GM12878 (cell line): ENCODE measurements around the gene MRPL23. TPM values are rescaled to one million over a fixed set of nuclear protein-coding genes. Genes with fewer than 3 reads are reported as not detected.

Experiments used
- ATAC-seq: fragments of 200-7000 bp; cut with Tn5 transposase; 3 replicates; pipeline ENCODE4 v1.9.1; 2020; ENCODE audit warnings: mild to moderate bottlenecking, moderate library complexity
- BruUV-seq: library from RNA; stranded (reverse); fragments of 400-500 nt; replicated peaks from 2 replicates; lab custom pipeline; 2021; lab: Mats Ljungman, UMichigan
- CTCF ChIA-PET: fragments of 300-600 bp; sonication (Branson Sonifier 250); formaldehyde crosslinking; extraction: SDS; loops from one replicate; lab custom pipeline; 2021; ENCODE audit warnings: inconsistent platforms; lab: Yijun Ruan, JAX
- POLR2A ChIA-PET: fragments of 350-600 bp; formaldehyde crosslinking; extraction: SDS; loops from one replicate; lab custom pipeline; 2021; ENCODE audit warnings: inconsistent platforms; lab: Charles Lee
- RAD21 ChIA-PET: fragments of 300-600 bp; sonication (Branson Sonifier 250); formaldehyde crosslinking; loops from one replicate; lab custom pipeline; 2023; ENCODE audit warnings: antibody characterized with exemption; ENCODE audit not compliant: unreplicated experiment; lab: Charles Lee
- SMC1A ChIA-PET: fragments of 300-600 bp; sonication (Branson Sonifier 250); formaldehyde crosslinking; loops from one replicate; lab custom pipeline; 2023; ENCODE audit not compliant: unreplicated experiment, uncharacterized antibody; lab: Charles Lee
- DNase-seq: peaks from one replicate; pipeline ENCODE4 v3.0.0-alpha.2; 2011; ENCODE audit warnings: low read depth, low spot score
- FAIRE-seq: peaks from 3 replicates; lab custom pipeline; 2011; peaks lifted over from hg19 to GRCh38; lab: Jason Lieb, UNC
- H2AFZ ChIP-seq: 2 replicates; pipeline ENCODE4 v1.6.0; 2011; ENCODE audit warnings: low read depth, low read length, control low read depth; ENCODE audit not compliant: control insufficient read depth
- H3K27ac ChIP-seq: 2 replicates; pipeline ENCODE4 v1.5.1; 2011; ENCODE audit warnings: control low read depth; ENCODE audit not compliant: control insufficient read depth, insufficient read depth
- H3K27me3 ChIP-seq, 2 experiments: replicated peaks in 1 of 2; 2 replicates each; pipeline versions ENCODE4 v1.6.0 to v1.6.1; 2011; ENCODE audit warnings: low read length in 1 of 2; ENCODE audit not compliant: control insufficient read depth in 2 of 2, insufficient read depth in 2 of 2
- H3K36me3 ChIP-seq, 2 experiments: 2 replicates each; pipeline ENCODE4 v1.5.1; 2011; ENCODE audit warnings: low read length in 1 of 2; ENCODE audit not compliant: control insufficient read depth in 2 of 2, insufficient read depth in 2 of 2
- H3K4me1 ChIP-seq: 2 replicates; pipeline ENCODE4 v1.6.1; 2011; ENCODE audit warnings: mild to moderate bottlenecking, low read length, moderate library complexity, mixed read lengths; ENCODE audit not compliant: control insufficient read depth, insufficient read depth
- H3K4me2 ChIP-seq: 2 replicates; pipeline ENCODE4 v1.6.0; 2011; ENCODE audit warnings: control low read depth; ENCODE audit not compliant: control insufficient read depth, insufficient read depth
- H3K4me3 ChIP-seq: fragments of 200-600 bp; sonication (generic); 2 replicates; pipeline ENCODE4 v1.5.1; 2016
- H3K79me2 ChIP-seq: 2 replicates; pipeline ENCODE4 v1.6.0; 2011; ENCODE audit warnings: low read length; ENCODE audit not compliant: control insufficient read depth, insufficient read depth
- H3K9ac ChIP-seq: 2 replicates; pipeline ENCODE4 v1.8.0; 2011; ENCODE audit warnings: low read length, control low read depth, mixed read lengths; ENCODE audit not compliant: control insufficient read depth, insufficient read depth
- H3K9me3 ChIP-seq: replicated peaks from 3 replicates; pipeline ENCODE4 v1.5.1; 2011; ENCODE audit warnings: mild to moderate bottlenecking, low read length; ENCODE audit not compliant: control insufficient read depth, insufficient read depth
- H4K20me1 ChIP-seq: 2 replicates; pipeline ENCODE4 v1.6.0; 2011; ENCODE audit not compliant: control insufficient read depth, insufficient read depth
- CBX3 ChIP-seq: fragments of 200-600 bp; sonication (generic); IDR thresholded peaks from 2 replicates; pipeline ENCODE4 v1.6.1; 2016; ENCODE audit warnings: low read depth, borderline replicate concordance
- CREM ChIP-seq: IDR thresholded peaks from 2 replicates; pipeline ENCODE4 v1.6.1; 2014; ENCODE audit warnings: antibody characterized with exemption, low read depth
- EP300 ChIP-seq, 2 experiments: fragments of 150-350 bp in 1 of 2; IDR thresholded peaks; 2 replicates each; pipeline ENCODE4 v1.6.1; 2011 to 2012; ENCODE audit warnings: low read depth in 2 of 2, low read length in 2 of 2, borderline replicate concordance in 1 of 2, improper control_type of control experiment in 1 of 2, inconsistent platforms in 1 of 2; ENCODE audit not compliant: control insufficient read depth in 1 of 2
- HCFC1 ChIP-seq: fragments of 150-350 bp; IDR thresholded peaks from 2 replicates; pipeline ENCODE4 v1.6.1; 2014; ENCODE audit warnings: low read length
- IRF4 ChIP-seq: IDR thresholded peaks from 2 replicates; pipeline ENCODE4 v1.6.1; 2011; ENCODE audit warnings: low read depth, low read length
- NFXL1 ChIP-seq: fragments of 450-650 bp; IDR thresholded peaks from 2 replicates; pipeline ENCODE4 v1.6.1; 2017; ENCODE audit warnings: antibody characterized with exemption, mild to moderate bottlenecking, borderline replicate concordance
- NFYA ChIP-seq: IDR thresholded peaks from 2 replicates; pipeline ENCODE4 v1.6.1; 2011; ENCODE audit warnings: low read depth, mild to moderate bottlenecking, low read length, improper control_type of control experiment, borderline replicate concordance
- NFYB ChIP-seq: IDR thresholded peaks from 2 replicates; pipeline ENCODE4 v1.6.1; 2011; ENCODE audit warnings: low read depth, mild to moderate bottlenecking, low read length, improper control_type of control experiment, moderate library complexity; ENCODE audit not compliant: insufficient read depth
- PAX5 ChIP-seq: IDR thresholded peaks from 2 replicates; pipeline ENCODE4 v1.6.1; 2011; ENCODE audit warnings: low read depth, low read length, borderline replicate concordance
- PML ChIP-seq: IDR thresholded peaks from 2 replicates; pipeline ENCODE4 v1.6.1; 2012; ENCODE audit warnings: low read length, inconsistent platforms
- TCF7 ChIP-seq: IDR thresholded peaks from 2 replicates; pipeline ENCODE4 v1.6.1; 2014; ENCODE audit warnings: antibody characterized with exemption, borderline replicate concordance
- ZSCAN29 ChIP-seq: fragments of 450-650 bp; IDR thresholded peaks from 2 replicates; pipeline ENCODE4 v1.6.1; 2017; ENCODE audit warnings: mild to moderate bottlenecking, moderate library complexity
- WGBS: methylation state at CpG from one replicate; pipeline ENCODE4 v1.1.6; 2016; ENCODE audit warnings: low lambda C conversion rate; ENCODE audit not compliant: insufficient replicate concordance, insufficient coverage; ENCODE audit errors: missing lambda C conversion rate; 5-methylcytosine and 5-hydroxymethylcytosine counted together
- in situ Hi-C: fragments of 300-500 bp; cut with MboI; formaldehyde crosslinking; loops from 9 replicates; pipeline ENCODE4 v1.14.3; 2018; ENCODE audit warnings: mixed read lengths
- intact Hi-C: fragments of 100-400 bp; cut with micrococcal nuclease; formaldehyde crosslinking; loops from one replicate; pipeline ENCODE4 v1.14.2; 2022; ENCODE audit not compliant: unreplicated experiment
- polyA plus RNA-seq, 11 experiments: library from polyadenylated mRNA; depleted of rRNA in 4 of 11; unstranded in 6 of 11; stranded (reverse) in 5 of 11; fragments of >200 nt; fragmentation: Nextera tagmentation in 4 of 11; fragmentation: Illumina TruSeq in 1 of 11; extraction: Ambion mirVana in 4 of 11; extraction: Trizol in 1 of 11; gene quantifications; 1 replicate in 1 of 11; 2 replicates in 10 of 11; pipeline versions ENCODE4 v1.2.1 to v1.2.3, GENCODE V29; 2011 to 2016; ENCODE audit warnings: inconsistent platforms in 2 of 11, missing spikeins in 2 of 11, low read depth in 1 of 11
- total RNA-seq, 4 experiments: library from RNA; depleted of rRNA in 3 of 4; stranded (reverse); fragments of >200 nt in 3 of 4; fragmentation: Illumina TruSeq in 1 of 4; extraction: Trizol in 1 of 4; gene quantifications; 2 replicates each; pipeline versions ENCODE4 v1.2.1 to v1.2.3, GENCODE V29; 2013 to 2021
- TF ChIP-seq, protein P1 (sequence below): IDR thresholded peaks from 2 replicates; pipeline ENCODE4 v1.6.1; 2011; ENCODE audit warnings: mild to moderate bottlenecking, low read depth, low read length, moderate library complexity; ENCODE audit not compliant: insufficient replicate concordance
- TF ChIP-seq, protein P2 (sequence below): fragments of 150-350 bp; IDR thresholded peaks from 2 replicates; pipeline ENCODE4 v1.6.1; 2016; ENCODE audit warnings: low read depth, low read length

Gene MRPL23
- total and polyA plus RNA-seq, 10 of the 15 experiments (the other 5 are each of a cell fraction or from before 2014, with no cell fraction given): 1.6 to 207 (median 126) TPM

DNA sequence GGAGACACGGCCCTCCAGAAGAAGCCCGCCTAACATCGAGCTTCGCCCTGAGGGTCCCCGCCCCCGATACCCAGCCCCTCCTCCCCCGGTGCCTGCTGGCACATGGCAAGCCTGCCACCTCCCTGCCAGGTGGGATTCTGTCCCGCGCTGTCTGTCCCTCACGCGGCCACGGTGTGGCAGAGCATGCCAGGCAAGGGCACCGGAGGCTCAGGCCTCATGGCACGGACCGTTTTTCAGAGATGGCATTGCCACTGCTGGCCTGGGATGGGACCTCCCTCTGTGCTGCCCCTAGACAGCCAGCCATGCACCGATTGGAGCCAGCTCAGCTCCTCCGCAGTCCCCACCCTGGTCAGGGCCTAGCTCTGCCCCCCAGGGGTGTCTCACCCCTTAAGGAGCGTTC lies 19.4 kb downstream of the MRPL23 start:
- 63% methylated on average over 3 of the region's 18 CpGs for WGBS
- H3K4me3 ChIP-seq: no peak overlapping the region
- no peaks in the 10 kb centered on the region for H3K4me1 ChIP-seq
- H3K4me2 ChIP-seq: no peak overlapping the region
- ChIA-PET RAD21 (no interaction called here), POLR2A (no interaction called here)
- H2AFZ ChIP-seq: no peak overlapping the region
- intact Hi-C loops: no loop called here
- no peaks in the 10 kb centered on the region for H3K79me2 ChIP-seq
- H4K20me1 ChIP-seq: no peaks in the 10 kb centered on the region
- TF ChIP-seq IRF4 (no peak), ZSCAN29 (no peak), TCF7 (no peak), NFXL1 (no peak), CREM (no peak), PML (no peak), NFYB (no peak), PAX5 (no peak), NFYA (no peak), HCFC1 (no peak), CBX3 (no peak), EP300 (IDR thresholded peaks at IDR 0.05; ENCODE audit: borderline replicate concordance in 1 of 2, control insufficient read depth in 1 of 2, low read depth in 2 of 2, low read length in 2 of 2) (no peak)
- TF ChIP-seq, protein P1, sequence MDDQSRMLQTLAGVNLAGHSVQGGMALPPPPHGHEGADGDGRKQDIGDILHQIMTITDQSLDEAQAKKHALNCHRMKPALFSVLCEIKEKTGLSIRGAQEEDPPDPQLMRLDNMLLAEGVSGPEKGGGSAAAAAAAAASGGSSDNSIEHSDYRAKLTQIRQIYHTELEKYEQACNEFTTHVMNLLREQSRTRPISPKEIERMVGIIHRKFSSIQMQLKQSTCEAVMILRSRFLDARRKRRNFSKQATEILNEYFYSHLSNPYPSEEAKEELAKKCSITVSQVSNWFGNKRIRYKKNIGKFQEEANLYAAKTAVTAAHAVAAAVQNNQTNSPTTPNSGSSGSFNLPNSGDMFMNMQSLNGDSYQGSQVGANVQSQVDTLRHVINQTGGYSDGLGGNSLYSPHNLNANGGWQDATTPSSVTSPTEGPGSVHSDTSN: no peak
- TF ChIP-seq, protein P2, sequence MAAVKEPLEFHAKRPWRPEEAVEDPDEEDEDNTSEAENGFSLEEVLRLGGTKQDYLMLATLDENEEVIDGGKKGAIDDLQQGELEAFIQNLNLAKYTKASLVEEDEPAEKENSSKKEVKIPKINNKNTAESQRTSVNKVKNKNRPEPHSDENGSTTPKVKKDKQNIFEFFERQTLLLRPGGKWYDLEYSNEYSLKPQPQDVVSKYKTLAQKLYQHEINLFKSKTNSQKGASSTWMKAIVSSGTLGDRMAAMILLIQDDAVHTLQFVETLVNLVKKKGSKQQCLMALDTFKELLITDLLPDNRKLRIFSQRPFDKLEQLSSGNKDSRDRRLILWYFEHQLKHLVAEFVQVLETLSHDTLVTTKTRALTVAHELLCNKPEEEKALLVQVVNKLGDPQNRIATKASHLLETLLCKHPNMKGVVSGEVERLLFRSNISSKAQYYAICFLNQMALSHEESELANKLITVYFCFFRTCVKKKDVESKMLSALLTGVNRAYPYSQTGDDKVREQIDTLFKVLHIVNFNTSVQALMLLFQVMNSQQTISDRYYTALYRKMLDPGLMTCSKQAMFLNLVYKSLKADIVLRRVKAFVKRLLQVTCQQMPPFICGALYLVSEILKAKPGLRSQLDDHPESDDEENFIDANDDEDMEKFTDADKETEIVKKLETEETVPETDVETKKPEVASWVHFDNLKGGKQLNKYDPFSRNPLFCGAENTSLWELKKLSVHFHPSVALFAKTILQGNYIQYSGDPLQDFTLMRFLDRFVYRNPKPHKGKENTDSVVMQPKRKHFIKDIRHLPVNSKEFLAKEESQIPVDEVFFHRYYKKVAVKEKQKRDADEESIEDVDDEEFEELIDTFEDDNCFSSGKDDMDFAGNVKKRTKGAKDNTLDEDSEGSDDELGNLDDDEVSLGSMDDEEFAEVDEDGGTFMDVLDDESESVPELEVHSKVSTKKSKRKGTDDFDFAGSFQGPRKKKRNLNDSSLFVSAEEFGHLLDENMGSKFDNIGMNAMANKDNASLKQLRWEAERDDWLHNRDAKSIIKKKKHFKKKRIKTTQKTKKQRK: no peak
- TF ChIP-seq, all 136 proteins: peak for 0
- ATAC-seq (no peak), FAIRE-seq (no peak), DNase-seq (no peak)
- BruUV-seq: no TSS peak
- Histone ChIP-seq H3K27ac (no peak overlapping the region), H3K9me3 (no peaks in the 10 kb centered on the region), H3K36me3 (no peaks in the 10 kb centered on the region), H3K9ac (no peak overlapping the region), H3K27me3 (no peaks in the 10 kb centered on the region)
- in situ Hi-C loops: no loop called here
- SMC1A ChIA-PET: no interaction called here
- CTCF ChIA-PET: no interaction called here
